Measurements from ENCODE around the gene TSC2.
"Not testable (repeated sequence)": the region's sequence is repeated elsewhere in the genome, so short reads cannot be mapped to it uniquely, and the experiment has no call there.

The TSC2 gene

DNA sequence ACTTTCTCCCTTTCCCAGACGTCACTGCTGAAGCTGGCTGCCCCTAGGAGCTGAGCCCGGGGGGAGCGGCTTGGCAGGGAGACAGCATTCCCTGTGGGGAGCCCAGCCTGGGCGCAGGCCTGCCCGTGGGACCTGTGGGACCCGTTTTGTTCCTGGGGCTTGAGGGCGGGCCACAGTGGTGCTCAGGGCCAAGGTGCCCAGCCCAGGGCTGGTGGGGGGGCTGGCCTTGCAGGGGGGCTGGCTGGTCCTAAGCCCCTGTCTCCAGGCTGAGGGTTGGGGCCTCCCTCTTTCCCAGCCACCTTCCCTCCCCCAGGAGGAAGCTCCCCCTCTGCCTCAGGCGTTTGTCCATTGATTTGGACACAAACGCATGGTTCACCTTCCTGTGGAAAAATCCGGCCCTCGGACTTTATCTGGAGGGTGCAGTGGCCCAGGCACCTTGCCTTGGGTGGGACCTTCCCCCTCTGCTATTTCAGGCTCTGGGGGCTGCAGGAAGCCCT, 16.7 kb upstream of the TSC2 start:
- Mint-ChIP-seq H3K27ac (no peak overlapping the region), H3K9me3 (no peaks in the 10 kb centered on the region), H3K4me1 (peaks cover 10 to 30% of the 10 kb centered on the region in 2 donors), H3K4me3 (no peak overlapping the region), H3K36me3 (no peaks in the 10 kb centered on the region), H3K27me3 (peaks cover 19 to 46% of the 10 kb centered on the region in 2 donors)
- DNase-seq (no peak), ATAC-seq (replicated peaks) (no peak)

- Mint-ChIP-seq H3K27ac (peak overlapping the region; percentile 67), H3K36me3 (no peaks in the 10 kb centered on the region), H3K27me3 (peaks cover 18 to 48% of the 10 kb centered on the region in 2 donors), H3K4me3 (peak overlapping the region in 1 of 2 donors; percentile 36), H3K9me3 (no peaks in the 10 kb centered on the region), H3K4me1 (peaks cover 8 to 25% of the 10 kb centered on the region in 2 donors)
- ATAC-seq (replicated peaks): peak; percentile 49 to 67
- no peak for DNase-seq
These were observed 15.3 kb upstream of the TSC2 start for GRCh38 chr16:2032285-2033056.

- Mint-ChIP-seq H3K27ac (no peak overlapping the region), H3K4me3 (no peak overlapping the region), H3K27me3 (peaks cover 11 to 41% of the 10 kb centered on the region in 2 donors)
These were observed 14.5 kb upstream of the TSC2 start for GRCh38 chr16:2033057-2033908.

GRCh38 chr16:2033909-2034695, 13.7 kb upstream of the TSC2 start:
- H3K4me1 Mint-ChIP-seq: peaks cover 6 to 21% of the 10 kb centered on the region in 2 donors
- not testable (repeated sequence) for ATAC-seq (replicated peaks); H3K36me3 Mint-ChIP-seq; DNase-seq; H3K4me3 Mint-ChIP-seq; H3K9me3 Mint-ChIP-seq; H3K27ac Mint-ChIP-seq
- peaks cover 6 to 33% of the 10 kb centered on the region in 2 donors for H3K27me3 Mint-ChIP-seq

More at GRCh38 chr16:2033057-2033908, 14.5 kb upstream of the TSC2 start:
- DNase-seq (no peak), ATAC-seq (replicated peaks) (peak; percentile 36 to 50)
- Mint-ChIP-seq H3K36me3 (no peaks in the 10 kb centered on the region), H3K9me3 (no peaks in the 10 kb centered on the region), H3K4me1 (peaks cover 6 to 21% of the 10 kb centered on the region in 2 donors)

DNA sequence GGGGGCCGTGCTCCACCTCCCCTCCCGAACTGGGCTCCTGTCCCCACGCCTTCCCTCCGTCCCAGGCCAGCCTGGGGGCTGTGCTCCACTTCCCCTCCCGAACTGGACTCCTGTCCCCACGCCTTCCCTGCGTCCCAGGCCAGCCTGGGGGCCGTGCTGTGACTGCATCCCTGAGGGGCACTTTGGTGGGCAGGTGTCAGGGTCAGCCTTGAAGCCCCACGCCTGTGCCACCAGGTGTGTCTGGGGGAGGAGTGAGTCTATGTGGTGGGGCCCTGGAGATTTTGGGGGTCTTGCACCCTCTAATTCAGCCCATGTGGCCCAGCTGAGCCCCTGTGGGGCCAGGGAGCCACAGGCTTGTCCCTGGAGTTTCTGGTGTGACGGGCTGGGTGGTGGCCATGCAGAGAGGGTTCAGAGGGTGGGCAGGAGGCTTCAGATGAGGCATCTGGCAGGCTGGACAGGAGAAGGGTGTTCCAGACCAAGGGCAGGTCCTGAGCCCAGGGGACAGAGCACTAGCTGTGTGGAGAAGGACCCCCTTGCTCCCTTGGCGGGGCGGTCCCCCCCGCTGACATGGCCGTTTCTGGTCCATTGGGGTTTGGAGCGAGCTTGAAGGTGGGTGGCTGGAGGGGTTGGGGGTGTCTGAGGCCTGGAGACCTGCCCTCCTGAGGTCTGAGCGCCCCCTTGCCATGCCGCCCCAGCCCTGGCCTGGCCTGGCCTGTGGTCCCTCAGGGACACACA, 12.9 kb upstream of the TSC2 start:
- Mint-ChIP-seq H3K4me1 (peaks cover 6 to 21% of the 10 kb centered on the region in 2 donors), H3K27me3 (peaks cover 0 to 27% of the 10 kb centered on the region in 2 donors), H3K9me3 (no peaks in the 10 kb centered on the region), H3K27ac (no peak overlapping the region), H3K4me3 (no peak overlapping the region), H3K36me3 (no peaks in the 10 kb centered on the region)
- ATAC-seq (replicated peaks): no peak
- no peak for DNase-seq

GRCh38 chr16:2035431-2036199, 12.2 kb upstream of the TSC2 start:
- H3K36me3 Mint-ChIP-seq: no peaks in the 10 kb centered on the region
- H3K9me3 Mint-ChIP-seq: no peaks in the 10 kb centered on the region
- DNase-seq: no peak
- no peak for ATAC-seq (replicated peaks)
- H3K4me3 Mint-ChIP-seq: no peak overlapping the region
- H3K27ac Mint-ChIP-seq: no peak overlapping the region
- peaks cover 0 to 25% of the 10 kb centered on the region in 2 donors for H3K27me3 Mint-ChIP-seq
- H3K4me1 Mint-ChIP-seq: peaks cover 6 to 21% of the 10 kb centered on the region in 2 donors

GRCh38 chr16:2036200-2036966, 11.4 kb upstream of the TSC2 start:
- Mint-ChIP-seq H3K27ac (no peak overlapping the region), H3K27me3 (peaks cover 0 to 25% of the 10 kb centered on the region in 2 donors), H3K4me1 (peaks cover 6 to 21% of the 10 kb centered on the region in 2 donors), H3K36me3 (no peaks in the 10 kb centered on the region), H3K9me3 (no peaks in the 10 kb centered on the region), H3K4me3 (no peak overlapping the region)
- no peak for ATAC-seq (replicated peaks)
- DNase-seq: no peak

DNA sequence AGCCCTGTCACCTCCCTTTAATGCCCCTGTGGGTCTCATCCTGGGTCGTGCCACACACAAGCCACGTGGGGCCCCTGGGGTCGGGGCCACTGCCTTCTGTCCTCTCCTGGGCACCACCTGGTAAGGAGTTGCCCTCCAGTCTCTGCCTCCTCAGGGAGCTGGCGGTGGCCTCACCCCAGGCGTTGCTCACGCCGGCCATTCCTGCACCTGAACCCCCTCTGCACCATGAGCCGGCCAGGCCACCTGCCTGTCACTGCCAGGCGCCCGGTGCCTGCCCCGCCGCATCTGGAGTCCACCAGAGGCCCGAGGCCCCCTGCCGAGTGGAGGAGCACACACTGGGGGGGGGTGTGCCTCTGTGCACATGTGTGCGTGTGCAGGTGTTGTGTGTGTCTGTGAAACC, 10.7 kb upstream of the TSC2 start:
- Mint-ChIP-seq H3K4me3 (no peak overlapping the region), H3K27me3 (peaks cover 0 to 23% of the 10 kb centered on the region in 2 donors), H3K27ac (no peak overlapping the region), H3K9me3 (no peaks in the 10 kb centered on the region), H3K4me1 (peaks cover 6 to 18% of the 10 kb centered on the region in 2 donors), H3K36me3 (no peaks in the 10 kb centered on the region)
- DNase-seq: no peak
- ATAC-seq (replicated peaks): no peak

GRCh38 chr16:2037647-2038381, 10.0 kb upstream of the TSC2 start:
- ATAC-seq (replicated peaks) (no peak), DNase-seq (no peak)
- peaks cover 0 to 11% of the 10 kb centered on the region in 2 donors for H3K4me1 Mint-ChIP-seq
- no peak overlapping the region for H3K4me3 Mint-ChIP-seq
- no peaks in the 10 kb centered on the region for H3K9me3 Mint-ChIP-seq
- H3K36me3 Mint-ChIP-seq: peaks cover 0 to under 1% of the 10 kb centered on the region in 2 donors
- no peak overlapping the region for H3K27ac Mint-ChIP-seq
- peaks cover 0 to 19% of the 10 kb centered on the region in 2 donors for H3K27me3 Mint-ChIP-seq

GRCh38 chr16:2038382-2039231, 9.2 kb upstream of the TSC2 start:
- peaks cover 4 to 8% of the 10 kb centered on the region in 2 donors for H3K36me3 Mint-ChIP-seq
- peaks cover 7 to 10% of the 10 kb centered on the region in 2 donors for H3K4me1 Mint-ChIP-seq
- no peak overlapping the region for H3K27ac Mint-ChIP-seq
- no peaks in the 10 kb centered on the region for H3K9me3 Mint-ChIP-seq
- ATAC-seq (replicated peaks) (no peak), DNase-seq (no peak)
- H3K27me3 Mint-ChIP-seq: peaks cover 0 to 17% of the 10 kb centered on the region in 2 donors
- H3K4me3 Mint-ChIP-seq: no peak overlapping the region
